ENCODE measurements around the gene ARFGAP3.

DNA sequence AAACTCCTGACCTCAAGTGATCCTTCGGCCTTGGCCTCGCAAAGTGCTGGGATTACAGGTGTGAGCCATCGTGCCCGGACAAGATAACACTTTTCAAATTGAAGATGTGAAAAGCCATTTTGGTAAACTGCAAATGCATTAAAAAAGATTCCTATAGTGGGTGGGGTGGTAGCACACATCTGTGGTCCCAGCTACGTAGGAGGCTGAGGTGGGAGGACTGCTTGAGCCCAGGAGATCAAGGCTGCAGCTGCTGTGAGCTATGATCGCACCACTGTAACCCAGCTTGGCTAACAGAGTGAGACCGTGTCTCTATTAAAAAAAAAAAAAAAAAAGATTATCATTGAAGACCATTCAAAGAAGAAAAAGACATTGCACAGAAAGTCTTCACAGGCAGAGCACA, 16.9 kb upstream of the ARFGAP3 start:
- TF ChIP-seq FOXK2 (IDR thresholded peaks at IDR 0.05) (no peak), BHLHE40 (IDR thresholded peaks at IDR 0.05; ENCODE audit: borderline replicate concordance) (no peak), FOXM1 (IDR thresholded peaks at IDR 0.05; ENCODE audit: borderline replicate concordance) (no peak), LEF1 (IDR thresholded peaks at IDR 0.05; ENCODE audit: borderline replicate concordance) (no peak), HDGF (IDR thresholded peaks at IDR 0.05; ENCODE audit: borderline replicate concordance) (no peak), ELF4 (IDR thresholded peaks at IDR 0.05) (no peak), NFRKB (IDR thresholded peaks at IDR 0.05) (no peak), CTBP1 (IDR thresholded peaks at IDR 0.05; ENCODE audit: borderline replicate concordance) (no peak), SUZ12 (IDR thresholded peaks at IDR 0.05) (no peak)
